ENCODE measurements around the gene FLAD1. TPM values are rescaled to one million over a fixed set of nuclear protein-coding genes. Genes with fewer than 3 reads are reported as not detected.

FLAD1 gene
- total and polyA plus RNA-seq, 2 of the 4 experiments (the other 2 are of a cell fraction) = 26.3 to 37.3 TPM

GRCh38 chr1:154969860-154970452 is 13.2 kb upstream of the FLAD1 start (continued):
- TF ChIP-seq MAZ (IDR thresholded peaks at IDR 0.05; ENCODE audit: borderline replicate concordance, low read depth, low read length) (0 out of 2 replicates have a peak, but pooled peaks have one; percentile 20), POLR2A (IDR thresholded peaks at IDR 0.05; ENCODE audit: low read depth, low read length) (no peak; the same call in 1 of the 2 replicates)

DNA sequence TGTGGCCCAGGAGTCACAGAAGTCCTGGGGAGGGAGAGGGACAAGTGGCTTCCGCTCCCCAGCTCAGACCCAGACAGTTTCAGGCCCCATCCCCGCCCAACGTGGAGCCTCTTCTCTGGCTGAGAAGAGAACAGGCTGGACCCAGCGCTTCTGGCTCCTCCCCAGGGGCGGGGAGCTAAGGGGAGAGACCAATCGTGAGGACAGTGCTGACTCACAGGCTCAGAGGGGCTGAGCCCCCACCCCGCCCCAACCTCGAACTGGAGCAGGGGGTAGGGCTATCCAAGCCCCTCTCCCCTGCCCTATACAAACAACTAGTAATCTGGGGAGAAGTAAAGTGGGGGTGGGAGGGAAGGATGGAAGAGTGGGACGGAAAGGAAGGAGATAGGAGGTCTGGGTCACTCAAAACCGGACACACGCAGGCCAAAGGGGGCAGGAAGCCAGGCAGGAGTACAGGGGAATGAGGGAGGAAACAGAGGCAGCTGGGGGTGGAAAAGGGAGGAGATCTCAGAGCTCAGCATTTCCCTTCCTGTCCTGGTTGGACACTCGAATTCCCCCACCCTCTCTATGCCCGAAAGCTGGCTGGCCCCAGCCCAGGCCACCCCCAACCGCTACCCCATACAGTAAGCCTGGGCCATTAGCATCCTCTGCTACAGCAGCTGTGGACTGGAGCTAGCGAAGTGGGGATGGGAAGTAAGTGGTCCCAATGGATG is 12.4 kb upstream of the FLAD1 start, which contains the start of gene SHC1:
Gene SHC1, minus strand, starts transcription at position 117 of the 710 bp plus-strand sequence. CDS start 221 bp downstream, outside the sequence.
- ATAC-seq (ENCODE audit: low read depth) = peak; percentile 61
- peak within 1 kb of the TSS; percentile 100 for H3K23ac ChIP-seq (ENCODE audit: low read depth, low read length)
- dilution Hi-C loops (cut with HindIII; ENCODE audit: low sequenced_read_pairs, unreplicated experiment) (no loop called here), in situ Hi-C loops (cut with MboI; ENCODE audit: low sequenced_read_pairs) (no loop called here), intact Hi-C loops (cut with micrococcal nuclease) (loop anchor here (10.0 kb wide), 1 partner anchor 204 kb away; the partner anchor contains the start of genes KRTCAP2 and TRIM46)
- peak within 1 kb of the TSS; percentile 99 for H2AK9ac ChIP-seq (replicated peaks; ENCODE audit: low read depth, low read length, poor library complexity)
- WGBS, 2 experiments (ENCODE audit: extremely low coverage in 2 of 2, insufficient read length in 1 of 2) = 4% methylated on average over 3 of the region's 15 CpGs; no CpG with 5 or more reads in 1 of the 2 experiments
- peaks cover 7% of the 10 kb centered on the region for H3K9me1 ChIP-seq (ENCODE audit: insufficient read depth, low read length)
- peak within 1 kb of the TSS; percentile 100 for H3K4ac ChIP-seq (ENCODE audit: low read depth, low read length)
- no peaks in the 10 kb centered on the region for H3K27me3 ChIP-seq (ENCODE audit: control insufficient read depth, insufficient read depth, low read length)
- peak; percentile 68 for TF ChIP-seq MXI1 (IDR thresholded peaks at IDR 0.05; ENCODE audit: borderline replicate concordance, low read depth, low read length)
- TF ChIP-seq FOS (IDR thresholded peaks at IDR 0.05; ENCODE audit: low read depth, low read length) = 0 out of 2 replicates have a peak, but pooled peaks have one; percentile 35
- peak; percentile 94 for TF ChIP-seq POLR2A (IDR thresholded peaks at IDR 0.05; ENCODE audit: low read depth, low read length)
- peak; percentile 72; the same call in 1 of the 2 replicates for TF ChIP-seq NFE2L2 (IDR thresholded peaks at IDR 0.05; ENCODE audit: low read depth, low read length)
- no peak for TF ChIP-seq RAD21 (IDR thresholded peaks at IDR 0.05; ENCODE audit: low read length)
- peak; percentile 98; the same call in 1 of the 2 replicates for TF ChIP-seq MAZ (IDR thresholded peaks at IDR 0.05; ENCODE audit: borderline replicate concordance, low read depth, low read length)
- no peak for TF ChIP-seq CTCF (conservative IDR thresholded peaks at IDR 0.05; ENCODE audit: low read depth, low read length)
- TF ChIP-seq, protein P1, sequence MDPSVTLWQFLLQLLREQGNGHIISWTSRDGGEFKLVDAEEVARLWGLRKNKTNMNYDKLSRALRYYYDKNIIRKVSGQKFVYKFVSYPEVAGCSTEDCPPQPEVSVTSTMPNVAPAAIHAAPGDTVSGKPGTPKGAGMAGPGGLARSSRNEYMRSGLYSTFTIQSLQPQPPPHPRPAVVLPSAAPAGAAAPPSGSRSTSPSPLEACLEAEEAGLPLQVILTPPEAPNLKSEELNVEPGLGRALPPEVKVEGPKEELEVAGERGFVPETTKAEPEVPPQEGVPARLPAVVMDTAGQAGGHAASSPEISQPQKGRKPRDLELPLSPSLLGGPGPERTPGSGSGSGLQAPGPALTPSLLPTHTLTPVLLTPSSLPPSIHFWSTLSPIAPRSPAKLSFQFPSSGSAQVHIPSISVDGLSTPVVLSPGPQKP (IDR thresholded peaks at IDR 0.05; ENCODE audit: borderline replicate concordance, low read depth, low read length) = no peak
- TF ChIP-seq CEBPB (IDR thresholded peaks at IDR 0.05; ENCODE audit: low read depth, low read length) = no peak
- TF ChIP-seq RCOR1 (IDR thresholded peaks at IDR 0.05; ENCODE audit: insufficient replicate concordance, low read length) = no peak
- no peak for TF ChIP-seq RFX5 (IDR thresholded peaks at IDR 0.05; ENCODE audit: low read depth, low read length)
- ChIA-PET POLR2A (ENCODE audit: unreplicated experiment) (interaction anchor here (0.5 to 2.0 kb wide), 5 partner anchors 10 to 129 kb away, joined by 3 to 17 read pairs (median 6); partner anchors contain the start of genes ADAM15, PBXIP1 and PYGO2), CTCF (interaction anchor here (0.7 to 2.2 kb wide), 5 partner anchors 10 to 114 kb away, joined by 3 to 9 read pairs (median 5); partner anchors contain the start of gene FLAD1)
- H3K4me1 ChIP-seq (ENCODE audit: control insufficient read depth, insufficient read depth, low read length) = peaks cover 18% of the 10 kb centered on the region
- peak within 1 kb of the TSS; percentile 100 for H2AK5ac ChIP-seq (ENCODE audit: low read depth, low read length)
- DNase-seq = peak; percentile 92
- peak within 1 kb of the TSS; percentile 98 for H4K5ac ChIP-seq (ENCODE audit: low read depth, low read length)
- H3K18ac ChIP-seq (ENCODE audit: low read depth, low read length) = peak within 1 kb of the TSS; percentile 98
- peak within 1 kb of the TSS; percentile 97 for H2BK5ac ChIP-seq (ENCODE audit: low read depth, low read length, poor library complexity, severe bottlenecking)
- peaks cover 14 to 62% of the 10 kb centered on the region in 2 experiments for H3K79me1 ChIP-seq (ENCODE audit: low read depth in 1 of 2, low read length in 2 of 2)
- peaks cover 35% of the 10 kb centered on the region for H4K20me1 ChIP-seq (ENCODE audit: insufficient read depth, low read length)
- H3K9me3 ChIP-seq (ENCODE audit: control insufficient read depth, insufficient read depth, low read length) = no peaks in the 10 kb centered on the region
- peak within 1 kb of the TSS; percentile 99 for H3K14ac ChIP-seq (replicated peaks; ENCODE audit: low read depth, low read length)
- H3K4me3 ChIP-seq (ENCODE audit: insufficient read depth, low read depth, low read length) = peak within 1 kb of the TSS; percentile 65
- H2BK120ac ChIP-seq (ENCODE audit: low read depth, low read length) = peak within 1 kb of the TSS; percentile 95
- H3K4me2 ChIP-seq (ENCODE audit: low read depth, low read length) = peak within 1 kb of the TSS; percentile 97
- H3K36me3 ChIP-seq (ENCODE audit: control insufficient read depth, insufficient read depth, low read length) = peaks cover 26% of the 10 kb centered on the region
- peak within 1 kb of the TSS; percentile 87 for H3K9ac ChIP-seq (ENCODE audit: low read depth, low read length)
- peak within 1 kb of the TSS; percentile 92 for H3K56ac ChIP-seq (ENCODE audit: extremely low read depth, insufficient read depth, low read length)
- no TSS peak for BruUV-seq (replicated peaks)
- H2AFZ ChIP-seq (replicated peaks; ENCODE audit: low read length, poor library complexity) = peak within 1 kb of the TSS; percentile 89
- peak within 1 kb of the TSS; percentile 97 for H2BK20ac ChIP-seq (ENCODE audit: low read depth, low read length)
- H4K91ac ChIP-seq (ENCODE audit: insufficient read depth, low read depth, low read length) = peak within 1 kb of the TSS; percentile 100
- H3K27ac ChIP-seq (ENCODE audit: insufficient read depth, low read length) = peak within 1 kb of the TSS; percentile 96
- peak within 1 kb of the TSS; percentile 99 for H2BK15ac ChIP-seq (ENCODE audit: low read depth, low read length)
- H4K8ac ChIP-seq (ENCODE audit: low read depth in 2 of 2, low read length in 2 of 2) = peak within 1 kb of the TSS; percentile 95 to 98
